GM13976 (cell line): Measurements from ENCODE around the gene GHRL.
A peak's percentile ranks its signal among the peaks of the same experiment; 100 is the strongest.

ENCODE experiments used
- DNase-seq: peaks from one replicate; pipeline ENCODE4 v3.0.0; 2012; ENCODE audit warnings: low spot score
- CTCF ChIP-seq: IDR thresholded peaks from 2 replicates; pipeline ENCODE4 v1.5.1; 2012; ENCODE audit warnings: borderline replicate concordance, mild to moderate bottlenecking; ENCODE audit not compliant: insufficient read depth; ENCODE audit errors: extremely low read depth, missing control alignments, control extremely low read depth
- in situ Hi-C: fragments of 300-500 bp; cut with MboI; formaldehyde crosslinking; loops from one replicate; pipeline ENCODE4 v1.12.0; 2022; ENCODE audit warnings: low sequenced_read_pairs, mixed read lengths, inconsistent platforms; ENCODE audit not compliant: unreplicated experiment

The GHRL gene

GRCh38 chr3:10328460-10329071 lies 35.8 kb upstream of the GHRL start:
- TF ChIP-seq CTCF: no peak
- DNase-seq: no peak
- in situ Hi-C loops: no loop called here

GRCh38 chr3:10327592-10327991 lies 34.8 kb upstream of the GHRL start:
- no peak for DNase-seq
- in situ Hi-C loops: no loop called here

GRCh38 chr3:10322352-10322710 lies 29.6 kb upstream of the GHRL start:
- in situ Hi-C loops: no loop called here
- peak; percentile 52 for TF ChIP-seq CTCF
- DNase-seq: no peak

More at GRCh38 chr3:10327592-10327991, 34.8 kb upstream of the GHRL start:
- TF ChIP-seq CTCF: no peak

- in situ Hi-C loops: no loop called here
- TF ChIP-seq CTCF: no peak
- no peak for DNase-seq
These were observed 29.0 kb upstream of the GHRL start for GRCh38 chr3:10321630-10322351.

GRCh38 chr3:10320320-10320677 lies 27.6 kb upstream of the GHRL start:
- no peak for DNase-seq
- no peak for TF ChIP-seq CTCF
- in situ Hi-C loops: no loop called here

- in situ Hi-C loops: no loop called here
- DNase-seq: no peak
- TF ChIP-seq CTCF: no peak
These were observed 27.1 kb upstream of the GHRL start for GRCh38 chr3:10319804-10320203.
